Liver (tissue), 9 donors: Measurements from ENCODE around the gene MGME1. TPM values are rescaled to one million over a fixed set of nuclear protein-coding genes. Genes with fewer than 3 reads are reported as not detected.

Experiments used
- DNase-seq: peaks from one replicate; pipeline ENCODE4 v3.0.0-alpha.2; 2017; ENCODE audit warnings: low spot score
- H3K27ac ChIP-seq, 2 donors: one replicate each; pipeline ENCODE4 v1.7.0; 2013; ENCODE audit warnings: inconsistent platforms in 2 of 2, low read length in 2 of 2, control low read depth in 1 of 2, low read depth in 1 of 2, mild to moderate bottlenecking in 1 of 2
- H3K27me3 ChIP-seq, 4 donors: one replicate each; pipeline versions ENCODE4 v1.6.1 to v1.7.0; 2013; ENCODE audit warnings: low read length in 3 of 4, inconsistent platforms in 1 of 4, mild to moderate bottlenecking in 1 of 4, moderate library complexity in 1 of 4; ENCODE audit not compliant: control insufficient read depth in 4 of 4, insufficient read depth in 4 of 4
- H3K36me3 ChIP-seq, 4 donors: one replicate each; pipeline versions ENCODE4 v1.6.1 to v1.7.0; 2013; ENCODE audit warnings: low read length in 3 of 4, mild to moderate bottlenecking in 3 of 4, low read depth in 1 of 4, moderate library complexity in 1 of 4; ENCODE audit not compliant: control insufficient read depth in 4 of 4, insufficient read depth in 3 of 4
- H3K4me1 ChIP-seq, 4 donors: one replicate each; pipeline versions ENCODE4 v1.6.1 to v1.7.0; 2013; ENCODE audit warnings: low read length in 3 of 4, mild to moderate bottlenecking in 3 of 4, moderate library complexity in 1 of 4; ENCODE audit not compliant: control insufficient read depth in 4 of 4, insufficient read depth in 4 of 4
- H3K4me3 ChIP-seq, 3 donors: one replicate each; pipeline versions ENCODE4 v1.6.1 to v1.7.0; 2013; ENCODE audit warnings: low read length in 3 of 3, control low read depth in 1 of 3, low read depth in 1 of 3, mild to moderate bottlenecking in 1 of 3
- H3K9ac ChIP-seq, 2 donors: one replicate each; pipeline ENCODE4 v1.7.0; 2013; ENCODE audit warnings: low read length in 2 of 2, mild to moderate bottlenecking in 2 of 2, moderate library complexity in 2 of 2, control low read depth in 1 of 2, low read depth in 1 of 2
- H3K9me3 ChIP-seq, 4 donors: one replicate each; pipeline versions ENCODE4 v1.6.1 to v1.7.0; 2013; ENCODE audit warnings: low read length in 3 of 4; ENCODE audit not compliant: control insufficient read depth in 4 of 4
- ATF3 ChIP-seq: IDR thresholded peaks from 2 replicates; pipeline ENCODE4 v1.6.1; 2016; ENCODE audit warnings: antibody characterized with exemption
- EGR1 ChIP-seq, 2 donors: IDR thresholded peaks; 2 replicates each; pipeline ENCODE4 v1.6.1; 2016 to 2018; ENCODE audit warnings: antibody characterized with exemption in 2 of 2, low read depth in 2 of 2
- FOXA1 ChIP-seq: IDR thresholded peaks from 2 replicates; pipeline ENCODE4 v1.6.1; 2016; ENCODE audit warnings: antibody characterized with exemption
- FOXA2 ChIP-seq: IDR thresholded peaks from 2 replicates; pipeline ENCODE4 v1.6.1; 2016; ENCODE audit warnings: antibody characterized with exemption
- GABPA ChIP-seq, 2 donors: IDR thresholded peaks in 1 of 2; conservative IDR thresholded peaks in 1 of 2; 2 replicates each; pipeline ENCODE4 v1.6.1; 2016; ENCODE audit warnings: antibody characterized with exemption in 2 of 2, mild to moderate bottlenecking in 1 of 2, moderate library complexity in 1 of 2
- HNF4A ChIP-seq, 2 donors: conservative IDR thresholded peaks; 2 replicates each; pipeline ENCODE4 v1.6.1; 2016; ENCODE audit warnings: antibody characterized with exemption in 2 of 2, mild to moderate bottlenecking in 2 of 2
- HNF4G ChIP-seq: IDR thresholded peaks from 2 replicates; pipeline ENCODE4 v1.6.1; 2016; ENCODE audit warnings: antibody characterized with exemption
- JUND ChIP-seq, 2 donors: IDR thresholded peaks; 2 replicates each; pipeline ENCODE4 v1.6.1; 2016; ENCODE audit warnings: antibody characterized with exemption in 2 of 2
- MAX ChIP-seq: IDR thresholded peaks from 2 replicates; pipeline ENCODE4 v1.6.1; 2016; ENCODE audit warnings: antibody characterized with exemption
- NR2F2 ChIP-seq: IDR thresholded peaks from 2 replicates; pipeline ENCODE4 v1.6.1; 2016; ENCODE audit warnings: antibody characterized with exemption
- RAD21 ChIP-seq, 2 donors: IDR thresholded peaks; 2 replicates each; pipeline ENCODE4 v1.6.1; 2016; ENCODE audit warnings: antibody characterized with exemption in 2 of 2, mild to moderate bottlenecking in 2 of 2
- REST ChIP-seq: IDR thresholded peaks from 2 replicates; pipeline ENCODE4 v1.6.1; 2016; ENCODE audit warnings: antibody characterized with exemption, mild to moderate bottlenecking
- RXRA ChIP-seq, 2 donors: IDR thresholded peaks; 2 replicates each; pipeline ENCODE4 v1.6.1; 2017 to 2018; ENCODE audit warnings: antibody characterized with exemption in 2 of 2, mild to moderate bottlenecking in 1 of 2
- SP1 ChIP-seq: IDR thresholded peaks from 2 replicates; pipeline ENCODE4 v1.6.1; 2018; ENCODE audit warnings: antibody characterized with exemption, mild to moderate bottlenecking
- TAF1 ChIP-seq: conservative IDR thresholded peaks from 2 replicates; pipeline ENCODE4 v1.6.1; 2016; ENCODE audit warnings: antibody characterized with exemption, mild to moderate bottlenecking
- YY1 ChIP-seq: IDR thresholded peaks from 2 replicates; pipeline ENCODE4 v1.6.1; 2016; ENCODE audit warnings: antibody characterized with exemption, mild to moderate bottlenecking
- ZBTB33 ChIP-seq: IDR thresholded peaks from 2 replicates; pipeline ENCODE4 v1.6.1; 2016; ENCODE audit warnings: antibody characterized with exemption
- WGBS: extraction: QIAGEN DNeasy Blood & Tissue Kit; methylation state at CpG from one replicate; pipeline ENCODE4 v1.1.7; 2013; 5-methylcytosine and 5-hydroxymethylcytosine counted together
- polyA plus RNA-seq, 2 donors: library from polyadenylated mRNA; stranded (reverse) in 1 of 2; unstranded in 1 of 2; fragments of 200-250 nt in 1 of 2; fragments of >200 nt in 1 of 2; fragmentation: Nextera tagmentation in 1 of 2; extraction: Ambion mirVana in 1 of 2; gene quantifications; one replicate each; pipeline versions ENCODE4 v1.2.1 to v1.2.3, GENCODE V29; 2013 to 2015
- total RNA-seq, 2 donors: library from RNA; depleted of rRNA; stranded (reverse); fragments of >200 nt; gene quantifications; one replicate each; pipeline ENCODE4 v1.2.3, GENCODE V29; 2014
- donor health status: healthy.
- donor health status: healthy.
- donor health status: healthy.
- donor health status: healthy.
- donor health status: healthy.

Gene MGME1
- total and polyA plus RNA-seq, 4 donors: 4.2 to 26.8 (median 6.7) TPM

- H3K27me3 ChIP-seq: no peaks in the 10 kb centered on the region
- peaks cover 6 to 57% (median 45%) of the 10 kb centered on the region in 4 donors for H3K36me3 ChIP-seq
- WGBS: 95% methylated on average over 8 of the region's 8 CpGs
- no peak overlapping the region for H3K9ac ChIP-seq
- TF ChIP-seq JUND (IDR thresholded peaks at IDR 0.05) (no peak), NR2F2 (no peak), FOXA2 (no peak), HNF4A (conservative IDR thresholded peaks at IDR 0.05) (no peak), ZBTB33 (no peak), YY1 (no peak), TAF1 (no peak)
- no peak for DNase-seq
- no peak overlapping the region for H3K27ac ChIP-seq
- peaks cover 0 to 7% (median 4%) of the 10 kb centered on the region in 4 donors for H3K4me1 ChIP-seq
- H3K9me3 ChIP-seq: no peaks in the 10 kb centered on the region
- H3K4me3 ChIP-seq: no peak overlapping the region
Measured at GRCh38 chr20:17952692-17953684, 15.8 kb upstream of the MGME1 start.

DNA sequence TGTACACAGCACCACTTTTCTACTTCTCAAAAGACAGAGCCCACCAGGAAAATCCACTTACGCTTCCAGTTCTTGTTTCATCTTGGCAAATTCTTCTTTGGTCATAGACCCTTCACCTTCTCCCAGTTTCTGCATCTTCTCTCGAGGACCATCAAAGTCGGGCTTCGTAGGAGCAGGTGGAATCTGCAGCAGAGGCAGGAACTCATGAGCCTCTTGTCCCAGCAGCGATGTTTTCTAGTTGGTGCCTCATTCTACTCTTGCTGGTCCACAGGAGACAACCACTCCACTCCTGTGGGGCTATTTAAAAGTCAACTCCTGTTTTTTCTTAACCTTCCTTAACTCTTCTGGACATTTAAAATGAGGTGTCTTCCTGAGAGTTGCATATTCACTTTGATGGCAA lies 14.9 kb upstream of the MGME1 start:
- no peaks in the 10 kb centered on the region for H3K9me3 ChIP-seq
- H3K27ac ChIP-seq: no peak overlapping the region
- H3K36me3 ChIP-seq: peaks cover 4 to 52% (median 37%) of the 10 kb centered on the region in 4 donors
- H3K4me3 ChIP-seq: no peak overlapping the region
- H3K27me3 ChIP-seq: no peaks in the 10 kb centered on the region
- no peak overlapping the region for H3K9ac ChIP-seq
- WGBS: 96% methylated on average over 5 of the region's 5 CpGs
- no peak for DNase-seq
- peaks cover 0 to 15% (median 12%) of the 10 kb centered on the region in 4 donors for H3K4me1 ChIP-seq
- TF ChIP-seq HNF4G (no peak), EGR1 (IDR thresholded peaks at IDR 0.05; ENCODE audit: low read depth in 2 of 2) (no peak), TAF1 (no peak), JUND (IDR thresholded peaks at IDR 0.05) (no peak), YY1 (no peak), ZBTB33 (no peak), GABPA (IDR thresholded peaks at IDR 0.05 in 1 of 2, conservative IDR thresholded peaks at IDR 0.05 in 1 of 2) (no peak), FOXA1 (no peak), MAX (no peak), HNF4A (conservative IDR thresholded peaks at IDR 0.05) (no peak), NR2F2 (no peak), ATF3 (no peak), REST (no peak), RAD21 (IDR thresholded peaks at IDR 0.05) (no peak), SP1 (no peak), RXRA (IDR thresholded peaks at IDR 0.05) (no peak), FOXA2 (no peak)
